SK-MEL-5 (cell line): Measurements from ENCODE around the gene CACNG7. TPM values are rescaled to one million over a fixed set of nuclear protein-coding genes. Genes with fewer than 3 reads are reported as not detected.

Source experiments
- DNase-seq: peaks from one replicate; pipeline ENCODE4 v3.0.0-alpha.2; 2016; ENCODE audit warnings: low read depth, low spot score
- in situ Hi-C: cut with HindIII; loops from 2 replicates; pipeline ENCODE4 v1.10.0; 2016; ENCODE audit warnings: low sequenced_read_pairs, high pct_unique_total_duplicates, low pct_unique_long_range_greater_than_20kb
- total RNA-seq: library from RNA; depleted of rRNA; stranded (reverse); fragments of >200 nt; shearing (Covaris generic); gene quantifications from 2 replicates; pipeline ENCODE4 v1.2.3, GENCODE V29; 2014; rRNA removed

The CACNG7 gene
- total RNA-seq, 1 experiment from 2014 or later, result not detected

GRCh38 chr19:53988981-53989380 is 79.9 kb downstream of the CACNG7 start:
- in situ Hi-C loops, result no loop called here
- no peak for DNase-seq

- DNase-seq, result no peak
- in situ Hi-C loops, result no loop called here
These were observed 80.8 kb downstream of the CACNG7 start for GRCh38 chr19:53989600-53990533.

GRCh38 chr19:53991224-53992113 is 82.4 kb downstream of the CACNG7 start, which contains the start of gene CACNG6:
Gene CACNG6 (plus strand): TSS chr19:53991637. CDS start chr19:53992878, 1,241 bp downstream.
- no peak for DNase-seq
- in situ Hi-C loops, result no loop called here

- no peak for DNase-seq
- in situ Hi-C loops, result no loop called here
These were observed 83.1 kb downstream of the CACNG7 start for GRCh38 chr19:53992211-53992610.

- in situ Hi-C loops, result no loop called here
These were observed 83.7 kb downstream of the CACNG7 start for GRCh38 chr19:53992815-53993214.

GRCh38 chr19:53993448-53993847 is 84.4 kb downstream of the CACNG7 start:
- no peak for DNase-seq
- in situ Hi-C loops, result no loop called here

More at GRCh38 chr19:53992815-53993214, 83.7 kb downstream of the CACNG7 start:
- DNase-seq, result no peak

Other genes with a start within 250 kb of the CACNG7 start
- not detected in 2 replicates for gene NLRP12, start 85.0 kb upstream of the CACNG7 start, total RNA-seq
- 4.0 and 4.5 TPM in 2 replicates for gene MYADM, start 41.4 kb upstream of the CACNG7 start, total RNA-seq
- gene PRKCG, start 27.1 kb upstream of the CACNG7 start, total RNA-seq, result not detected in 2 replicates
- not detected in 2 replicates for gene CACNG8, start 53.7 kb downstream of the CACNG7 start, total RNA-seq
- gene CACNG6, start 82.4 kb downstream of the CACNG7 start, total RNA-seq, result not detected in 2 replicates
- not detected in 2 replicates for gene VSTM1, start 154.6 kb downstream of the CACNG7 start, total RNA-seq
- not detected in 2 replicates for gene TARM1, start 172.1 kb downstream of the CACNG7 start, total RNA-seq
- not detected in 2 replicates for gene OSCAR, start 191.5 kb downstream of the CACNG7 start, total RNA-seq
- 43.1 and 48.5 TPM in 2 replicates for gene NDUFA3, start 193.6 kb downstream of the CACNG7 start, total RNA-seq
- 33.4 and 39.5 TPM in 2 replicates for gene TFPT, start 206.4 kb downstream of the CACNG7 start, total RNA-seq
- 49.4 and 62.4 TPM in 2 replicates for gene PRPF31, start 206.5 kb downstream of the CACNG7 start, total RNA-seq
- 5.4 and 7.7 TPM in 2 replicates for gene CNOT3, start 228.5 kb downstream of the CACNG7 start, total RNA-seq